HT1080 (cell line): Measurements from ENCODE around the gene TTC39C. TPM values are rescaled to one million over a fixed set of nuclear protein-coding genes. Genes with fewer than 3 reads are reported as not detected.

Source experiments
- DNase-seq: peaks from one replicate; pipeline ENCODE4 v3.0.0-alpha.2; 2015; ENCODE audit warnings: low read depth
- polyA plus RNA-seq, 2 experiments: library from polyadenylated mRNA; depleted of rRNA; stranded (reverse); fragments of >200 nt; gene quantifications; 2 replicates each; pipeline ENCODE4 v1.2.3, GENCODE V29; 2015
- total RNA-seq: library from RNA; depleted of rRNA; stranded (reverse); fragments of >200 nt; shearing (Covaris generic); gene quantifications from 2 replicates; pipeline ENCODE4 v1.2.3, GENCODE V29; 2014; rRNA removed

TTC39C gene
- 20.4 and 20.8 TPM in 2 replicates for total RNA-seq
- 20.2 and 22.4 TPM in 2 replicates for polyA plus RNA-seq (2015; cell fraction: cytosol; rRNA removed)
- polyA plus RNA-seq (2015; cell fraction: nucleus; rRNA removed) = 21.2 and 28.1 TPM in 2 replicates

GRCh38 chr18:24014062-24014985, at the start of gene TTC39C:
Gene TTC39C, plus strand, starts transcription at chr18:24014754. Its CDS starts 118 bp downstream, at chr18:24014872.
- DNase-seq = peak; percentile 75

GRCh38 chr18:23966909-23967308, 47.6 kb upstream of the TTC39C start:
- DNase-seq = no peak

GRCh38 chr18:23967321-23968089, 47.0 kb upstream of the TTC39C start:
- DNase-seq = peak; percentile 37

- DNase-seq = no peak
These were observed 45.6 kb upstream of the TTC39C start for GRCh38 chr18:23968638-23969604.

GRCh38 chr18:23969664-23970063, 44.9 kb upstream of the TTC39C start:
- DNase-seq = no peak

GRCh38 chr18:23970161-23971096, 44.1 kb upstream of the TTC39C start:
- DNase-seq = no peak

- DNase-seq = no peak
These were observed 43.5 kb upstream of the TTC39C start for GRCh38 chr18:23971097-23971440.

GRCh38 chr18:23971666-23972230, 42.8 kb upstream of the TTC39C start:
- DNase-seq = no peak

- DNase-seq = no peak
These were observed 42.1 kb upstream of the TTC39C start for GRCh38 chr18:23972453-23972852.

GRCh38 chr18:23977103-23977502, 37.5 kb upstream of the TTC39C start:
- no peak for DNase-seq

- DNase-seq = no peak
These were observed 36.7 kb upstream of the TTC39C start for GRCh38 chr18:23977719-23978483.

GRCh38 chr18:23981369-23981980, 33.1 kb upstream of the TTC39C start:
- DNase-seq = no peak

GRCh38 chr18:23982155-23983079, 32.1 kb upstream of the TTC39C start:
- peak; percentile 67 for DNase-seq

- no peak for DNase-seq
These were observed 31.4 kb upstream of the TTC39C start for GRCh38 chr18:23983112-23983511.

GRCh38 chr18:23986600-23987359, 27.8 kb upstream of the TTC39C start:
- DNase-seq = no peak
